HepG2 (cell line): ENCODE results near the gene FRMD8. TPM values are rescaled to one million over a fixed set of nuclear protein-coding genes. Genes with fewer than 3 reads are reported as not detected.

Experiments
- ATAC-seq: fragments of 200-7000 bp; cut with Tn5 transposase; 3 replicates; pipeline ENCODE4 v1.9.1; 2020; ENCODE audit warnings: mild to moderate bottlenecking, moderate library complexity
- BruUV-seq: library from RNA; stranded (reverse); fragments of 400-500 nt; replicated peaks from 2 replicates; lab custom pipeline; 2021; lab: Mats Ljungman, UMichigan
- CTCF ChIA-PET: fragments of 300-600 bp; formaldehyde crosslinking; extraction: SDS; loops from one replicate; lab custom pipeline; 2021; ENCODE audit warnings: low total read pairs, inconsistent platforms, low intra/inter-chr PET ratio; lab: Yijun Ruan, JAX
- POLR2A ChIA-PET: fragments of 350-600 bp; sonication (Branson Sonifier 250); formaldehyde crosslinking; loops from one replicate; lab custom pipeline; 2020; ENCODE audit warnings: antibody characterized with exemption, inconsistent platforms; lab: Yijun Ruan, JAX
- DNase-seq: peaks from one replicate; pipeline ENCODE4 v3.0.0-alpha.2; 2015; ENCODE audit warnings: low spot score
- FAIRE-seq: peaks from 3 replicates; lab custom pipeline; 2011; peaks lifted over from hg19 to GRCh38; lab: Jason Lieb, UNC
- H2AFZ ChIP-seq: one replicate; pipeline ENCODE4 v1.6.1; 2011; ENCODE audit warnings: low read length, inconsistent platforms
- H3K27ac ChIP-seq: fragments of 300-600 bp; 3 replicates; pipeline ENCODE4 v1.8.0; 2011; ENCODE audit warnings: mixed run types, mild to moderate bottlenecking, mixed read lengths, low read length, inconsistent platforms; ENCODE audit not compliant: insufficient read depth; ENCODE audit errors: extremely low read length
- H3K27me3 ChIP-seq, 2 experiments: fragments of 200-600 bp in 1 of 2; 2 replicates in 1 of 2; 3 replicates in 1 of 2; pipeline versions ENCODE4 v1.6.0 to v1.8.0; 2011; ENCODE audit warnings: low read length in 2 of 2, mild to moderate bottlenecking in 2 of 2, moderate library complexity in 2 of 2, inconsistent platforms in 1 of 2; ENCODE audit not compliant: insufficient read depth in 2 of 2, control insufficient read depth in 1 of 2
- H3K36me3 ChIP-seq, 2 experiments: fragments of 200-600 bp in 1 of 2; replicated peaks in 1 of 2; 2 replicates in 1 of 2; 3 replicates in 1 of 2; pipeline versions ENCODE4 v1.5.1 to v1.8.0; 2011; ENCODE audit warnings: low read length in 2 of 2, inconsistent platforms in 1 of 2; ENCODE audit not compliant: insufficient read depth in 2 of 2, control insufficient read depth in 1 of 2
- H3K4me1 ChIP-seq: 2 replicates; pipeline ENCODE4 v1.5.1; 2012; ENCODE audit warnings: low read length, inconsistent platforms; ENCODE audit not compliant: insufficient read depth
- H3K4me2 ChIP-seq: 2 replicates; pipeline ENCODE4 v1.6.0; 2011; ENCODE audit warnings: low read depth, low read length, inconsistent platforms
- H3K4me3 ChIP-seq, 3 experiments: fragments of 200-600 bp in 1 of 3; sonication (generic), shearing (Covaris generic) in 1 of 3; replicated peaks in 1 of 3; 2 replicates each; pipeline ENCODE4 v1.5.1; 2011 to 2016; ENCODE audit warnings: low read length in 3 of 3, inconsistent platforms in 2 of 3, low read depth in 2 of 3, mild to moderate bottlenecking in 2 of 3, control low read depth in 1 of 3, mixed read lengths in 1 of 3; ENCODE audit not compliant: insufficient read depth in 1 of 3
- H3K79me2 ChIP-seq: one replicate; pipeline ENCODE4 v1.6.1; 2011; ENCODE audit warnings: low read length, inconsistent platforms; ENCODE audit not compliant: insufficient read depth
- H3K9ac ChIP-seq: 2 replicates; pipeline ENCODE4 v1.6.0; 2011; ENCODE audit warnings: mild to moderate bottlenecking, low read depth, low read length, inconsistent platforms; ENCODE audit not compliant: insufficient read depth
- H3K9me3 ChIP-seq: 2 replicates; pipeline ENCODE4 v1.5.1; 2012; ENCODE audit warnings: mild to moderate bottlenecking, low read length
- H4K20me1 ChIP-seq: 2 replicates; pipeline ENCODE4 v1.6.0; 2011; ENCODE audit warnings: inconsistent platforms, mild to moderate bottlenecking, low read length, moderate library complexity; ENCODE audit not compliant: insufficient read depth
- BHLHE40 ChIP-seq: IDR thresholded peaks from 2 replicates; pipeline ENCODE4 v1.6.1; 2011; ENCODE audit warnings: low read length, improper control_type of control experiment
- ETV5 ChIP-seq: IDR thresholded peaks from 2 replicates; pipeline ENCODE4 v1.6.1; 2018; ENCODE audit warnings: missing biosample characterization, missing genetic modification reagents, inconsistent platforms, borderline replicate concordance
- ETV6 ChIP-seq: sonication (generic); formaldehyde crosslinking; conservative IDR thresholded peaks from 2 replicates; pipeline ENCODE4 v1.4.0; 2020; ENCODE audit warnings: missing genetic modification reagents
- HOMEZ ChIP-seq: IDR thresholded peaks from 2 replicates; pipeline ENCODE4 v1.6.1; 2016; ENCODE audit warnings: low read depth
- SALL1 ChIP-seq: sonication (generic); formaldehyde crosslinking; IDR thresholded peaks from 2 replicates; pipeline ENCODE4 v1.8.0; 2022; ENCODE audit warnings: mild to moderate bottlenecking, missing genetic modification reagents
- TEAD3 ChIP-seq: optimal IDR thresholded peaks from 2 replicates; pipeline ENCODE3; 2016; ENCODE audit warnings: borderline replicate concordance
- ZFX ChIP-seq: sonication (generic); formaldehyde crosslinking; IDR thresholded peaks from 2 replicates; pipeline ENCODE4 v1.4.0; 2020; ENCODE audit warnings: mild to moderate bottlenecking, low read depth, missing genetic modification reagents, moderate library complexity
- ZNF414 ChIP-seq: sonication (generic); formaldehyde crosslinking; IDR thresholded peaks from 2 replicates; pipeline ENCODE4 v1.5.0; 2020; ENCODE audit warnings: missing genetic modification reagents
- ZNF775 ChIP-seq: sonication (generic); formaldehyde crosslinking; IDR thresholded peaks from 2 replicates; pipeline ENCODE4 v1.4.0; 2020; ENCODE audit warnings: missing genetic modification reagents, mild to moderate bottlenecking, moderate library complexity, borderline replicate concordance
- WGBS: methylation state at CpG from one replicate; pipeline ENCODE4 v1.1.6; 2017; ENCODE audit warnings: low lambda C conversion rate; 5-methylcytosine and 5-hydroxymethylcytosine counted together
- in situ Hi-C: cut with HindIII; loops from 2 replicates; pipeline ENCODE4 v1.10.0; 2017; ENCODE audit warnings: low pct_unique_long_range_greater_than_20kb; ENCODE audit not compliant: extremely low pct_ligation_motif_present
- intact Hi-C: fragments of 100-400 bp; cut with micrococcal nuclease; formaldehyde crosslinking; loops from one replicate; pipeline ENCODE4 v1.10.0; 2022; ENCODE audit not compliant: unreplicated experiment
- polyA plus RNA-seq, 8 experiments: library from polyadenylated mRNA; depleted of rRNA in 3 of 8; stranded (reverse) in 7 of 8; unstranded in 1 of 8; fragments of >200 nt; fragmentation: Illumina TruSeq in 4 of 8; extraction: Trizol in 4 of 8; gene quantifications; 2 replicates each; pipeline versions ENCODE4 v1.2.1 to v1.2.3, GENCODE V29; 2011 to 2016; ENCODE audit warnings: low read depth in 4 of 8, missing spikeins in 1 of 8, mixed read lengths in 1 of 8; ENCODE audit not compliant: insufficient read depth in 1 of 8
- total RNA-seq, 5 experiments: library from RNA; depleted of rRNA; stranded (reverse); fragments of >200 nt; fragmentation: Illumina TruSeq; extraction: Trizol; gene quantifications; 2 replicates each; pipeline ENCODE4 v1.2.3, GENCODE V29; 2016; ENCODE audit warnings: low read depth in 1 of 5
- TF ChIP-seq, protein P1 (sequence below): IDR thresholded peaks from 2 replicates; pipeline ENCODE4 v1.6.1; 2016; ENCODE audit warnings: low read depth, missing genetic modification reagents, missing compliant biosample characterization
- TF ChIP-seq, protein P2 (sequence below): sonication (generic); formaldehyde crosslinking; IDR thresholded peaks from 2 replicates; pipeline ENCODE4 v1.4.0; 2020; ENCODE audit warnings: missing genetic modification reagents
- TF ChIP-seq, protein P3 (sequence below): sonication (generic); formaldehyde crosslinking; IDR thresholded peaks from 2 replicates; pipeline ENCODE4 v1.5.1; 2020; ENCODE audit warnings: mild to moderate bottlenecking, moderate library complexity, missing genetic modification reagents

The FRMD8 gene
- total and polyA plus RNA-seq, 2 of the 13 experiments (the other 11 are each of a cell fraction or from before 2014, with no cell fraction given): 5.8 to 20.6 TPM

GRCh38 chr11:65366340-65366773 lies 20.1 kb upstream of the FRMD8 start:
- Histone ChIP-seq H4K20me1 (no peaks in the 10 kb centered on the region), H3K9me3 (no peaks in the 10 kb centered on the region), H3K79me2 (no peaks in the 10 kb centered on the region), H2AFZ (peak overlapping the region; percentile 61), H3K9ac (no peak overlapping the region; the same call in 1 of the 2 replicates), H3K4me1 (peaks cover 48% of the 10 kb centered on the region), H3K4me2 (peak overlapping the region; percentile 80), H3K4me3 (peak overlapping the region in 2 of 3 experiments; percentile 15 to 50; a peak in 2 of 6 replicates), H3K27me3 (no peaks in the 10 kb centered on the region), H3K36me3 (no peaks in the 10 kb centered on the region), H3K27ac (no peak overlapping the region)
- in situ Hi-C loops: loop anchor here (10.0 kb wide), 1 partner anchor 98 kb away; no protein-coding TSS in a partner anchor
- peak; percentile 81 for ATAC-seq
- ChIA-PET CTCF (interaction anchor here (1.1 to 1.7 kb wide), 4 partner anchors 50 to 144 kb away, joined by 4 to 12 read pairs (median 10); no protein-coding TSS in a partner anchor), POLR2A (interaction anchor here (1.3 to 1.8 kb wide), 3 partner anchors 8 to 142 kb away, joined by 3 to 12 read pairs (median 7); partner anchors contain the start of gene NEAT1)
- intact Hi-C loops: loop anchor here (1.0 to 5.0 kb wide), 5 partner anchors 16 to 144 kb away; partner anchors contain the start of gene SLC25A45
- BruUV-seq: no TSS peak
- peak; percentile 79 for FAIRE-seq
- DNase-seq: peak; percentile 84
- 2% methylated on average over 4 of the region's 4 CpGs for WGBS
- no peak for TF ChIP-seq ETV6 (CRISPR knock-in tag)
- 0 out of 2 replicates have a peak, but pooled peaks have one; percentile 26 for TF ChIP-seq ZFX
- TF ChIP-seq, protein P1, sequence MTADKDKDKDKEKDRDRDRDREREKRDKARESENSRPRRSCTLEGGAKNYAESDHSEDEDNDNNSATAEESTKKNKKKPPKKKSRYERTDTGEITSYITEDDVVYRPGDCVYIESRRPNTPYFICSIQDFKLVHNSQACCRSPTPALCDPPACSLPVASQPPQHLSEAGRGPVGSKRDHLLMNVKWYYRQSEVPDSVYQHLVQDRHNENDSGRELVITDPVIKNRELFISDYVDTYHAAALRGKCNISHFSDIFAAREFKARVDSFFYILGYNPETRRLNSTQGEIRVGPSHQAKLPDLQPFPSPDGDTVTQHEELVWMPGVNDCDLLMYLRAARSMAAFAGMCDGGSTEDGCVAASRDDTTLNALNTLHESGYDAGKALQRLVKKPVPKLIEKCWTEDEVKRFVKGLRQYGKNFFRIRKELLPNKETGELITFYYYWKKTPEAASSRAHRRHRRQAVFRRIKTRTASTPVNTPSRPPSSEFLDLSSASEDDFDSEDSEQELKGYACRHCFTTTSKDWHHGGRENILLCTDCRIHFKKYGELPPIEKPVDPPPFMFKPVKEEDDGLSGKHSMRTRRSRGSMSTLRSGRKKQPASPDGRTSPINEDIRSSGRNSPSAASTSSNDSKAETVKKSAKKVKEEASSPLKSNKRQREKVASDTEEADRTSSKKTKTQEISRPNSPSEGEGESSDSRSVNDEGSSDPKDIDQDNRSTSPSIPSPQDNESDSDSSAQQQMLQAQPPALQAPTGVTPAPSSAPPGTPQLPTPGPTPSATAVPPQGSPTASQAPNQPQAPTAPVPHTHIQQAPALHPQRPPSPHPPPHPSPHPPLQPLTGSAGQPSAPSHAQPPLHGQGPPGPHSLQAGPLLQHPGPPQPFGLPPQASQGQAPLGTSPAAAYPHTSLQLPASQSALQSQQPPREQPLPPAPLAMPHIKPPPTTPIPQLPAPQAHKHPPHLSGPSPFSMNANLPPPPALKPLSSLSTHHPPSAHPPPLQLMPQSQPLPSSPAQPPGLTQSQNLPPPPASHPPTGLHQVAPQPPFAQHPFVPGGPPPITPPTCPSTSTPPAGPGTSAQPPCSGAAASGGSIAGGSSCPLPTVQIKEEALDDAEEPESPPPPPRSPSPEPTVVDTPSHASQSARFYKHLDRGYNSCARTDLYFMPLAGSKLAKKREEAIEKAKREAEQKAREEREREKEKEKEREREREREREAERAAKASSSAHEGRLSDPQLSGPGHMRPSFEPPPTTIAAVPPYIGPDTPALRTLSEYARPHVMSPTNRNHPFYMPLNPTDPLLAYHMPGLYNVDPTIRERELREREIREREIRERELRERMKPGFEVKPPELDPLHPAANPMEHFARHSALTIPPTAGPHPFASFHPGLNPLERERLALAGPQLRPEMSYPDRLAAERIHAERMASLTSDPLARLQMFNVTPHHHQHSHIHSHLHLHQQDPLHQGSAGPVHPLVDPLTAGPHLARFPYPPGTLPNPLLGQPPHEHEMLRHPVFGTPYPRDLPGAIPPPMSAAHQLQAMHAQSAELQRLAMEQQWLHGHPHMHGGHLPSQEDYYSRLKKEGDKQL (CRISPR knock-in tag): no peak
- TF ChIP-seq, protein P2, sequence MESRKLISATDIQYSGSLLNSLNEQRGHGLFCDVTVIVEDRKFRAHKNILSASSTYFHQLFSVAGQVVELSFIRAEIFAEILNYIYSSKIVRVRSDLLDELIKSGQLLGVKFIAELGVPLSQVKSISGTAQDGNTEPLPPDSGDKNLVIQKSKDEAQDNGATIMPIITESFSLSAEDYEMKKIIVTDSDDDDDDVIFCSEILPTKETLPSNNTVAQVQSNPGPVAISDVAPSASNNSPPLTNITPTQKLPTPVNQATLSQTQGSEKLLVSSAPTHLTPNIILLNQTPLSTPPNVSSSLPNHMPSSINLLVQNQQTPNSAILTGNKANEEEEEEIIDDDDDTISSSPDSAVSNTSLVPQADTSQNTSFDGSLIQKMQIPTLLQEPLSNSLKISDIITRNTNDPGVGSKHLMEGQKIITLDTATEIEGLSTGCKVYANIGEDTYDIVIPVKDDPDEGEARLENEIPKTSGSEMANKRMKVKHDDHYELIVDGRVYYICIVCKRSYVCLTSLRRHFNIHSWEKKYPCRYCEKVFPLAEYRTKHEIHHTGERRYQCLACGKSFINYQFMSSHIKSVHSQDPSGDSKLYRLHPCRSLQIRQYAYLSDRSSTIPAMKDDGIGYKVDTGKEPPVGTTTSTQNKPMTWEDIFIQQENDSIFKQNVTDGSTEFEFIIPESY (CRISPR knock-in tag): 0 out of 2 replicates have a peak, but pooled peaks have one; percentile 7
- TF ChIP-seq ZNF414 (CRISPR knock-in tag): no peak
- no peak for TF ChIP-seq HOMEZ (CRISPR knock-in tag)
- TF ChIP-seq SALL1 (CRISPR knock-in tag): no peak
- TF ChIP-seq ZNF775 (CRISPR knock-in tag): no peak
- TF ChIP-seq, protein P3, sequence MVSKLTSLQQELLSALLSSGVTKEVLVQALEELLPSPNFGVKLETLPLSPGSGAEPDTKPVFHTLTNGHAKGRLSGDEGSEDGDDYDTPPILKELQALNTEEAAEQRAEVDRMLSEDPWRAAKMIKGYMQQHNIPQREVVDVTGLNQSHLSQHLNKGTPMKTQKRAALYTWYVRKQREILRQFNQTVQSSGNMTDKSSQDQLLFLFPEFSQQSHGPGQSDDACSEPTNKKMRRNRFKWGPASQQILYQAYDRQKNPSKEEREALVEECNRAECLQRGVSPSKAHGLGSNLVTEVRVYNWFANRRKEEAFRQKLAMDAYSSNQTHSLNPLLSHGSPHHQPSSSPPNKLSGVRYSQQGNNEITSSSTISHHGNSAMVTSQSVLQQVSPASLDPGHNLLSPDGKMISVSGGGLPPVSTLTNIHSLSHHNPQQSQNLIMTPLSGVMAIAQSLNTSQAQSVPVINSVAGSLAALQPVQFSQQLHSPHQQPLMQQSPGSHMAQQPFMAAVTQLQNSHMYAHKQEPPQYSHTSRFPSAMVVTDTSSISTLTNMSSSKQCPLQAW (CRISPR knock-in tag): no peak
- TF ChIP-seq BHLHE40: no peak
- peak; percentile 15 for TF ChIP-seq TEAD3 (CRISPR knock-in tag)
- TF ChIP-seq ETV5 (CRISPR knock-in tag): peak; percentile 18; the same call in 1 of the 2 replicates
